ENCODE results near the gene CRTAC1.

The CRTAC1 gene

GRCh38 chr10:98029149-98030092, 1.0 kb downstream of the CRTAC1 start:
- in situ Hi-C loops (cut with MboI; ENCODE audit: low sequenced_read_pairs): no loop called here

GRCh38 chr10:98028168-98028770, 2.2 kb downstream of the CRTAC1 start:
- in situ Hi-C loops (cut with MboI; ENCODE audit: low sequenced_read_pairs): no loop called here

DNA sequence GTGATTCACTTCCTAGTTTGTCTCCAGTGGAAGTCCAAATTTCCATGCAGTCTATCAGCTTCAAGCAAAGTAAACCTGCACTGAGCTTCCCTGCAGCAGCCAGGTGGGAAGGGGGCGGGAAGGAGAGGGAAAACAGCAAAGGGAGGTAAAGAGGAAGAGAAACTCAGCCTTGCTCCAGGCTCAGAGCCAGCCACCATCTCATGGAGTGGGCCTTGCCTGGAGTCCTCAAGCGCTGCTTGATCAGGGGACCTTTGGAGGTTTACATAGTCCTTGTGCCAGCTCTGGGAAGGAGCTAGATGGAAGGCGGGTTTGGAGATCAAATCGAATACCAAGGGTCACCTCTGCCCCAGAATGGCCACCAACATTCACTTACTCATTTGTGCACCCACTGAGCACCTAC, 7.4 kb downstream of the CRTAC1 start:
- in situ Hi-C loops (cut with MboI; ENCODE audit: low sequenced_read_pairs): no loop called here

DNA sequence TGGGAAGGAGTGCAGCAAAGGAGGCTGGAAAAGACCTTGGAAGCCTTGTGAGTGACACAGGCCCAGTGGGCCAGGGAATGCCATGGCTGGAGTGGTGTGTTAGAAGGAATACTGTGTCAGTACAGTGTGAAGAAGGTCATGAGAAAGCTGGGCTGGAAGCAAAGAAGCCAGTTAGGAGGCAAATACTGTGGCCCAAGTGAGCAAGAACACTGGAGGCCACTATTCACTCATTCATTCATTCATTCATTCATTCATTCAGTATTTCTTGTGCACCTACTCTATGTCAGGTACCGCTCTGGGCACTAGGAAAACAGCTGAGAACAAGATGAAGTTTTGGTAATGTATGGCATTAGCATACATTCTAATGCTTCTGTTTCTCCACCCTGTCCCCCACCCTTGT, 9.6 kb downstream of the CRTAC1 start:
- in situ Hi-C loops (cut with MboI; ENCODE audit: low sequenced_read_pairs): no loop called here

DNA sequence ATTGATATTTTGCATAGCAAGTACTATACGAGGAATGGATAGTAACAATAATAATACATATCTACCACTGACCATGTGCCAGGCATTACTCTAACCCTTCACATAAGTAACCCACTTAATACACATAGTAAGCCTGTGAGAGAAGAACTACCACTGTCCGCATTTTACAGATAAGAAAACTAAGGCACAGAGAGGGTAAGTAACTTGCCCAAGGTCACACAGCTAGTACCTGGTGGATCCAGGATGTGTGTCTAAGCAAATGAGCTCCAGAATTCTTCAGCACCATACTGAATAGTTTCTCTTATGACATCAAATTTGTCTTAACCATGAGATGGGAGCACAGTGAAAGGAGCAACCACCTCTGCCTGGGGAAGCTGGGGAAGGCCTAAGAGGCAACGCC, 10.2 kb downstream of the CRTAC1 start:
- in situ Hi-C loops (cut with MboI; ENCODE audit: low sequenced_read_pairs): no loop called here

- in situ Hi-C loops (cut with MboI; ENCODE audit: low sequenced_read_pairs): no loop called here
Measured at GRCh38 chr10:98019784-98020183, 10.6 kb downstream of the CRTAC1 start.

DNA sequence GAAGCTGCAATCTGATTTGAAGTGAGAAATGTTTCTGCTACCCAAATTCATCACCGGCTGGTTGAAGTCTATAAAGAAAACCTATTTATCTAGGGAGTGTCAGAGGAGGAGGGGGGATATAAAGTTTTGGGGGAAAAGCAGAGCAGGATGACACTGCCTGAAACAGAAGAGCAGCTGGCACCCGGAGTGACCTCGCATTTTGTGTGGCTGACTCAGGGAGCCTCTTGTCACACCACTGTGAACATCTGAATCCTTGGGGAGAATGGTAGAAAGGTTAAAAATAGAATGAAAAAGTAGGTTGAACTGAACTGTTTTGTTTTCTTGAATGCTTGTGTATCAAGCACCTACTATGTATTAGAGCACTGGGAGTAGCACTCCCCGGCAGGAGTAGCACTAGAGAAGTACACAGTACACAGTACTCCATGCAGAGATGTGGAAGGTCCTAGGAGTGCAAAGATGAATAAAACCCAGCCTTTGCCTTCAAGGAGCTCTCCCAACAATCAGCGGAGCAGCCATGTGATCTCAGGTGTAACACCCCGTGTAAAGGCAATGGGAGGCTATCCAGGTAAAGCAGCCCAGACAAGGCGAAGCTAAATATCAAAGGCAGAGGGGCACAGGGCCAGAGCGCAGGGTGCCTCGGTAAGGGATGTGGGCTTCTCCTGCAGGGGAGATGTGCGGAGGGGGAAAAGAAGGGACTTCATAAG, 13.5 kb downstream of the CRTAC1 start:
- in situ Hi-C loops (cut with MboI; ENCODE audit: low sequenced_read_pairs): no loop called here

DNA sequence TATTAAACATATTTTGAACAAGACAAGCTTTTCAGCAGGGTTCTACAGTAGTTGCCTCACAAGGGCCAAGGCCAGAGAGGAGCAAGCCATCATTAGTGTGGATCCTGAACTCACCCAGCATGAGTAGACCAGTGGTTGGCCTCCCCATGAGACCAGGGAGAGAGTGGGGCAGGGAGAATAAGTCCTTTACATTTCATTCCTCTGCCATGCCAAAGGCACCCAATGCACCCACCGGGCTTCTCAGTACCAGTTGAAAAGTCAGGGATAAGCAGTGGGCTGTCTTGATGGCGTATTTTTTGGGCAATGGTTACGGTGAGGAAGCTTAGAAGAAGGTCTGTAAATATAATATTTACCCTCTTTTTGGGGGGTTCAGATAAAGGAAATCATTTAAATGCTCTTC, 16.6 kb downstream of the CRTAC1 start:
- in situ Hi-C loops (cut with MboI; ENCODE audit: low sequenced_read_pairs): no loop called here

- in situ Hi-C loops (cut with MboI; ENCODE audit: low sequenced_read_pairs): no loop called here
Measured at GRCh38 chr10:98013122-98013521, 17.3 kb downstream of the CRTAC1 start.

DNA sequence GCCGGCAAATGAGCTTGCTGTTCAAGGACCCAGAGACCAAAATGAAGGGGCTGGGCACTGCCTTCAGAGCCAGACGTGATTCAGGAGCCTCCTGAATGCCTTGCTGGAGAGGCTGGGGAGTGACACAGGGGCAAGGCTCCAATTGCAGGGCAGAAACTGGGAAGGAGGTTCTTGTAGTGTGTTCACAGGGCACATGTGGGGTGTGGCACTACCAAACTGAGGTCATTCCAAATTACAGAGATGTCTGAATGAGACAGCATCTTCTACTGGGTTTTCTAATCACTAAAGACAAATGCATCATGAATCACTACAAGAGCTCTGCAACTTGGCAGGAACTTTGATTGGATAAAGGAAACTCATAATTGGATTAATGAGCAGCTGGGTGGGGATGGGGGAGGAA, 17.8 kb downstream of the CRTAC1 start:
- in situ Hi-C loops (cut with MboI; ENCODE audit: low sequenced_read_pairs): no loop called here

DNA sequence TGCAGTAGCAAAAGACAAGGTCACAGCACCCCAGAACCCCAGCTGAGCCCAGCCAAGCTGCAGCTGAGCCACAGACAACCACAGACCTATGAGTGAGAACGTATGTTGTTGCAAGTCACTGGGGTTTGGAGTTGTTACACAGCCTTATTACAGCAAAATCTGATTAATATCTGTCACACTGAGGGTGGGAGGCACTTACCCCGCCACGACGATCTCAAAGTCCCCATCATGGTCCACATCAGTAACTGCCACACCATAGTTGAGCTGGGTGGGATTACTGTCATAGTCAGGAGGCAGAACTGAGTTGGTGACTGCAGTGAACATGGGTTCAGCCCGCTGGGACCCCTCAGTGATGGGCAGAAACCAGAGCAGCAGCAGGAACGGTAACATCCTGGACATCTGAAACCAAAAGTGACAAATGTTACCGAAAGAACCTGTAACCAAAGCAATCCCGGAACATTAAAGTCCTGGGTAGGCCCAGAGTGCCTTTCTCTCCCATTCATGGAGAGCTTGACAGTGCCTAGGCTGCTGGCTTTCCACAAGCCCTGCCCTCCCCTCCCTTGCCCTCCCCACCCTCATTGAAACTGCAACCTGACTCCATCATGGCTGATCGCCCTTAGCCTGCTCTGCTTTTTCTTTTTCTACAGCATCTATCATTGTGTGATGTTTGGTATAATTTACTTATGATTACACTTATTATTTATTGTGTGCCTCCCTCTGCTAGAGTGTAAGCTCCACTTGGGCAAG, 19.3 kb downstream of the CRTAC1 start:
- in situ Hi-C loops (cut with MboI; ENCODE audit: low sequenced_read_pairs): no loop called here

DNA sequence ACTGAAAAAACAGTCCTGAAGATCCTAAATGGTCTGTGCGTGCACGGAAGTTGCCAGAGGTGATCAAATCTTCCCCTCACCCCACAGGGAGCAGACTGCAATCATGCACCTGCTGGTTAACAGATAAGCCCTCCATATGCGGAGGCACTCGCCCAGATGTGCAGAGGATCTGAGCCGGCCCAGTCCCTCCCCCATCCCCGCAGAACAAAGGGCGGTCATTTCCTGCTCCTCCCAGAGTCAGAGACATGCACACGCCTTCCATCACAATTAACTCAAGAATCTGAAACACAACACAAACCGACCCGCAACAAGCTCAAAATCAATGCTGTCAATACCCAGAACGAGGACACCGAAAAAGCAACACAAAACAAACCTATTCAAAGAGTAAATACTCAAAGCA, 24.2 kb downstream of the CRTAC1 start:
- in situ Hi-C loops (cut with MboI; ENCODE audit: low sequenced_read_pairs): no loop called here

GRCh38 chr10:98001736-98002135, 28.7 kb downstream of the CRTAC1 start:
- in situ Hi-C loops (cut with MboI; ENCODE audit: low sequenced_read_pairs): no loop called here

DNA sequence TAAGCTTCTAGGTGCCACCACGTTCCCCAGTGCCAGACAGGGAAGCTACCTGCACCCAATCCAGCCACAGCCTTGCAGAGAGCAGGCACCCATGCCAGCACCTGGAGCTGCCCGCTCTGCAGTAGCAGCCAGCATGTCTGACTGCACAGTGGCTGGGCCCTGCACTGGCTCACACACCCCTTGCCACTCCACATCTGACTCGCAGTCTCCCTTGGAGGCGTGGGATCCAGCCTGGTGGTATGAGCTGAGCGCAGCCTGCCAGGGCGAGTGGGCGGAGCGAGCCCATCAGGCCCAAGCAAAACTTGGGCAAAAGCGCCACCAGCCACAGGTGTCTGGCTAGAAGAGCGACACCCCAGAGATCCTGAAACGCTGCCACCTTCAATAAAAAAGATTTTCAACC, 30.1 kb downstream of the CRTAC1 start:
- in situ Hi-C loops (cut with MboI; ENCODE audit: low sequenced_read_pairs): no loop called here

- in situ Hi-C loops (cut with MboI; ENCODE audit: low sequenced_read_pairs): no loop called here
Measured at GRCh38 chr10:97999923-98000248, 30.5 kb downstream of the CRTAC1 start.

DNA sequence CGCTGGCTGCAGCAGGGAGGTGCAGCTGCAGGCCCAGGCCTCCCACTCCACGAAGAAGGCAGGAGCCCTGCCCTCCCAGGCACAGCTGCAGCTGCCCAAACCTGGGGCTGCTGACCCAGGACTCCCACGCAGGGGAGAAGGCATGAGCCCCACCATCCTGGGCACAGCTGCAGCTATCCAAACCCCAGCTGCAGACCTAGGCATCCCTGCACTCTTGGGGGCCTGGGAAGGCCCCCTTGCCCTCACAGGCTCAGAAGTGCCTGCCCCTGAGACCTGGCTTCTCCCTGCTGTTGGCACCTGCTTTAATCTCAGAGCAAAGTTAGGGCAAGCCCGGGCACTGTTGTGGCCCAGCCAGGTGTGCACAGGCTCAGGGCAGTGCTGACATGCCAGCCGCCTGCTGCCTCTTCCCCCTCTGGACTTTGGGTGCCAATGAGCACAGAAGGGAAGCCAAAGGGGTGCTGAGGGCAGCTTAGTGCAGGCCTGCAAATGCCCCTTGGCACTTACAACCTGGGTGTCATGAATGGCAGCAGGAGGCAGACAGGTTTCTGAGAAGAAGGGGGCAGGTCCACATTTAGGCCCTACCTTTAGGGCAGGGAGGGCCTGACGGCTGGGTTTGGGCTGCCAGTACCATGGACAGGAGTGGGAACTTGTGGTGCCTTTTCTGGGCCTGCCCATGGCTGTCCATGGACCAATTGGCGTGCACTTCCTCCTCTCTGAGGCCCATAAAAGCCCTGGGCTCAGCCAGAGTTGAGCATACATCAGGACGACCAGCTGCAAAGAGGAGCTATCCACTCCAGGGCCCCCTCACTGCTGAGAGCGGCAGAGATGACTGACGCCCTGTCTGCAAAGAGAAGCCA, 31.1 kb downstream of the CRTAC1 start:
- in situ Hi-C loops (cut with MboI; ENCODE audit: low sequenced_read_pairs): no loop called here

DNA sequence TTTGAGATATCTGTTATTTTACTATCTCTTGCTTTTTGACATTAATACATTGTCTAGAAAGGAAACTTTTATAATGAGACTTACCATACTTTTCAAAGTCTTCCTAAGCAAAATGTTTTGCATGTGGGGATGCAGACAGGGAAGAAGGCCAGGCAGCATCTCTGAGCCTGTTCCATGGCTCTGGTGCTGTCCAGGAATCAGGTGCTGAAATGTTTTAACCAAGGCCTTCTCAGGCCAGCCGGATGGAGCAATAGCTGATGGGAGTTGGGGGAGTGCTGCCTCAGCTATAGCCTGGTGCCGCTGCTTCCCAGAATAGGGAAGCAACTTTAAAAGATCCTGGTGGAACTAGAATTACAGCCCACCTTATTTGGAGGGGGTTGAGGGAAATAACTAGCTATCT, 38.5 kb downstream of the CRTAC1 start:
- in situ Hi-C loops (cut with MboI; ENCODE audit: low sequenced_read_pairs): no loop called here

- in situ Hi-C loops (cut with MboI; ENCODE audit: low sequenced_read_pairs): no loop called here
Measured at GRCh38 chr10:97981816-97982215, 48.6 kb downstream of the CRTAC1 start.

DNA sequence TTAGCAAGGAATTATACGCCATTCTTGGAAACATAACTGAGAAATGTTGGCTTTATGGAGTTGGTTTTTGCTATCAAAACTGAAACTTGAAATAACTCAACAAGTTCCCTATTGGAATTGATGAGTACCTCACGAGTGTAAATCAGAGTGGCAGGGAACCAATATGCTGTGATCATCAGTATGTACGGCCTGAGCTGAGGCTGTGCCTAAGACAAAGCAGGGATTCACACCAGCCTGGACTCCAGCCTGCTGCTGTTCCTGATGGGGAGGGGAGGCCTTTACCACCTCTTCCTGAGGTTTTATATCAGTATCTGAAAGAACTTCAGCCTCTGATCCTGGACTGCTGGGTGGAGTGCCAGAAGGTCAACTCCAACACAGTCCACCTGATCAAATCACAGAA, 52.7 kb downstream of the CRTAC1 start:
- in situ Hi-C loops (cut with MboI; ENCODE audit: low sequenced_read_pairs): no loop called here

GRCh38 chr10:97975598-97975997, 54.8 kb downstream of the CRTAC1 start:
- in situ Hi-C loops (cut with MboI; ENCODE audit: low sequenced_read_pairs): no loop called here

Measured in HL-60/S4 treated with retinoic acid at 250 ng/mL for 4 days and 3 days (cell line).